ENCODE data around the gene CD19.

- TF ChIP-seq CTCF (IDR thresholded peaks at IDR 0.05), result no peak
- no peak for TF ChIP-seq POLR2A (IDR thresholded peaks at IDR 0.05)
Measured at GRCh38 chr16:28898942-28899341, 32.8 kb upstream of the CD19 start.
